Fibroblast of the aortic adventitia (primary cell): ENCODE data around the gene MMP24. TPM values are rescaled to one million over a fixed set of nuclear protein-coding genes. Genes with fewer than 3 reads are reported as not detected.
"Not testable (repeated sequence)": the region's sequence is repeated elsewhere in the genome, so short reads cannot be mapped to it uniquely, and the experiment has no call there.

Experiments used
- DNase-seq: peaks from one replicate; pipeline ENCODE4 v3.0.0-alpha.2; 2010; ENCODE audit warnings: low read depth
- H3K4me3 ChIP-seq: 2 replicates; pipeline ENCODE4 v1.5.1; 2011; ENCODE audit warnings: low read depth, mild to moderate bottlenecking, control low read depth, low read length, moderate library complexity
- total RNA-seq: library from RNA; depleted of rRNA; stranded (reverse); fragments of >200 nt; gene quantifications from 2 replicates; pipeline ENCODE4 v1.2.3, GENCODE V29; 2012; ENCODE audit warnings: low replicate concordance
- TF ChIP-seq, protein P1 (sequence below): IDR thresholded peaks from 2 replicates; pipeline ENCODE4 v1.5.1; 2011; ENCODE audit warnings: mild to moderate bottlenecking, low read length, control low read depth, inconsistent platforms; ENCODE audit not compliant: insufficient read depth

The MMP24 gene
- total RNA-seq, 1 donor, result 0.81 TPM

DNA sequence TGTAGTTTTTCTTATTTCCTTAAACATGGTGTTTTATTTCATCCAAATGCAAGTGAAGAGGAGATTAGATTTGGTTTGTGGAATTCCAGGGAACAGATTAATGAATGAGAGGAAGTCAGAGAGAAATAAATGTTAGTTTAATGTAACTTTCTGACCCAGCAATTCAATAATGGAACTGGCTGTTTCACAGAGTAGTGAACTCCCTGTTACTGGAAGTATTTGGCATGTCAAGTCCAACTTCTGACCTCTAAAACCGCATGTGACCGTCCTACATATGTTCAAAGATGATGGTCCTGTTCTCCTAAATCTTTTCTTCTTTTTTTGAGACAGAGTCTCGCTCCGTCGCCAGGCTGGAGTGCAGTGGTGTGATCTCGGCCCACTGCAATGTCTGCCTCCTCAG, 35.9 kb upstream of the MMP24 start:
- no peak for DNase-seq
- no peak overlapping the region for H3K4me3 ChIP-seq
- TF ChIP-seq, protein P1, sequence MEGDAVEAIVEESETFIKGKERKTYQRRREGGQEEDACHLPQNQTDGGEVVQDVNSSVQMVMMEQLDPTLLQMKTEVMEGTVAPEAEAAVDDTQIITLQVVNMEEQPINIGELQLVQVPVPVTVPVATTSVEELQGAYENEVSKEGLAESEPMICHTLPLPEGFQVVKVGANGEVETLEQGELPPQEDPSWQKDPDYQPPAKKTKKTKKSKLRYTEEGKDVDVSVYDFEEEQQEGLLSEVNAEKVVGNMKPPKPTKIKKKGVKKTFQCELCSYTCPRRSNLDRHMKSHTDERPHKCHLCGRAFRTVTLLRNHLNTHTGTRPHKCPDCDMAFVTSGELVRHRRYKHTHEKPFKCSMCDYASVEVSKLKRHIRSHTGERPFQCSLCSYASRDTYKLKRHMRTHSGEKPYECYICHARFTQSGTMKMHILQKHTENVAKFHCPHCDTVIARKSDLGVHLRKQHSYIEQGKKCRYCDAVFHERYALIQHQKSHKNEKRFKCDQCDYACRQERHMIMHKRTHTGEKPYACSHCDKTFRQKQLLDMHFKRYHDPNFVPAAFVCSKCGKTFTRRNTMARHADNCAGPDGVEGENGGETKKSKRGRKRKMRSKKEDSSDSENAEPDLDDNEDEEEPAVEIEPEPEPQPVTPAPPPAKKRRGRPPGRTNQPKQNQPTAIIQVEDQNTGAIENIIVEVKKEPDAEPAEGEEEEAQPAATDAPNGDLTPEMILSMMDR, result no peak

DNA sequence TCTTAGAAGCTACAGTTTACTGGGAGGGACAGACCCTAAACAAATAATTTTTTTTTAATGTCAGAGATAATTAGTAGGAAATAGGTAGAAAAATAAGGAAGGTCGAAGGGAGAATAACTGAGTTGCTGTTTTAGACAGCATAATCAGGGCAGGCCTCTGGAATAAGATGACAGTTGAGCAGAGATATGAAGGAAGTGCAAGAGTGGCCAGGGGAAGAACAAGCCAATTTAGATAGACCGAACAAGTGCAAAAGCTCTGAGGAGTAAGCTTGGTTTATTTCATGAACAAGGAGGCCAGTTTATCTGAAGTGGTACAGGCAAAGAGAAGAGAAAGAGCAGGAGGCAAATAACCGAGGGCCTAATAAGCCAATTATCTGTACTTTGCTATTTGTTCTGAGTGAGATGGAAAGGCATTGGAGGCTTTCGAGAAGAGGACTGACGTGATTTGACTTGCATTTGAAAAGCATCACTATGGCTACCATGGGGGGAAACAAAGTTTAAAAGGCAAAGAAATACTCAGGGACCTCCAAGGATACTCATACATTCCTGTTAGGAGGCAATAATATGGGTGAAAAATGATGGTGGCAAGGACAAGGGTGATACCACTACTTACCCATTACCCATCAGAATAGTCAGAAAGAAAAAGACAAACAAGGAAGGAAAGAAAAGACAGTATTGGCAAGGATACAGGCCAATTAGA, 34.9 kb upstream of the MMP24 start:
- TF ChIP-seq, protein P1, result no peak
- H3K4me3 ChIP-seq, result no peak overlapping the region
- DNase-seq, result no peak

DNA sequence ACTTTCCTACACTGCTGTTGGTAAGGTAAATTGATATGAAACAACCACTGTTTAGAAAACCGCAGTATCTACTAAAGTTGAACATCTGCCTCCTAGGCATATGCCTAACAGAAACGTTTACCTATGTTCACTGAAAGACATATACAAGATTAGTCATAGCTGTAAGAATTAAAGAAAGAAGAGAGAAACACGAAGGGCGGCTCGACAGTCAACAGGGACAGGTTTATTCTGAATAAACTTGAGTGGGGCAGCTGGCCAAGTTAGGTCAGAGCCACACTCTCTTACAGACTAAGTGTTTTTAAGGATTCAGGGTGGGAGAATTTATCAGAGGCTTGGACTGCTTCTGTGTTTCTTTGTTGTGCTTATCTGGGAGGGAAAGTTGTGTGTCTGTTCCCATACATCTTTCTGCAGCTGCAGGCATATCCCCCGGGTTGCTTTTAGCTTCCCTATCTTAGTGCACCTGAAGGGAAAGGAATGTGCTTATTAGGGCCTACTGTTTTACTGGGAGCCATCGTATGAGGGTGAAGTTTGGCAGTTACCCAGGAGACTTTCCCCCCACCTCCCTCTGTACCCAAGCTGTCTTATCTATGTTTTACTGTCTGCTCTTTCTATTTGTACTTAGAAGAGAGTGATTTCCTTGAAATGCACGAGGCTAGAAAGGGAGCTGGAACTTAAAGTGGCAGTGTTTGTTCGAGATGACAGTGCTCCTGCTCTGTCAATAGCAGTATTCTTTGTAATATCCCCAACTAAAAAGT, 34.2 kb upstream of the MMP24 start:
- DNase-seq, result no peak
- TF ChIP-seq, protein P1, result no peak
- H3K4me3 ChIP-seq, result no peak overlapping the region

DNA sequence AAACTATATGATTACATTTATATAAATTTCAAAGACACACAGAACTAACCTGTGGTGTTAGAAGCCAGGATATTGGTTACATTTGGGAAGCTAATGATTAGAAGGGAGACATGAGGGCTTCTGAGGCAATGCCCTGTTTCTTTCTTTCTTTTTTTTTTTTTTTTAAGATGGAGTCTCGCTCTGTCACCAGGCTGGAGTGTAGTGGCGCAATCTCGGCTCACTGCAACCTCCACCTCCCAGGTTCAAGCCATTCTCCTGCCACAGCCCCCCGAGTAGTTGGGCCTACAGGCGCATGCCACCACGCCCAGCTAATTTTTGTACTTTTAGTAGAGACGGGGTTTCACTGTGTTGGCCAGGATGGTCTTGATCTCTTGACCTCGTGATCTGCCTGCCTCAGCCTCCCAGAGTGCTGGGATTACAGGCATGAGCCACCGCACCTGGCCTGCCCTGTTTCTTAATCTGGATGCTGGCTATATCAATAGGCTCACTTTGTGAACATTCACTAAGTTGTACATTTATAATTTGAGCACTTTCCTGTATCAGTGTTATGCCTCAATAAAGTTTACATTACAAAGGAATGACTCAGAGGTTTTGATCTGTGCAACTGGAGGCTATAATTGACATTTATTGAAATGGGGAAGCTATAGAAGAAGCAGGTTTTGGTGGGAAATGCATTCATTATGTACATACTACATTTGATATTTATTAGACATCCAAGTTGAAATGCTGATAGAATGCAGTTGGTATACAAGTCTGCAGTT, 33.3 kb upstream of the MMP24 start:
- DNase-seq, H3K4me3 ChIP-seq: not testable (repeated sequence)

DNA sequence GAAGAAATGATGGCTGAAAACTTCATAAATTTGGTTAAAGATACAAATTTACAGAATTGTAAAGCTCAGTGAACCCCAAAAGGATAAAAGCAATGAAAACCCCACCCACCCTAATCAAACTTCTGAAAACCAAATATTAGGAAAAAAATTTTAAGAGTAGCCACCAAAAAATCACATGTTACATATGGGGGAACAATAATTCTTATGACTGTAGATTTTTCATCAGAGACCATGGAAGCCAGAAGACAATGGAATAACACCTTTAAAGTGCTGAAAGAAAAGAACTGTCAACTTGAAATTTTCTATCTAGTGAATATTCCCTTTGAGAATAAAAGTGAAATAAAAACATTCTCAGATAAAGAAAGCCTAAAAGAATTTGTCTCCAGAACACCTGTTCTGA, 30.2 kb upstream of the MMP24 start:
- DNase-seq, result no peak
- TF ChIP-seq, protein P1, result no peak

DNA sequence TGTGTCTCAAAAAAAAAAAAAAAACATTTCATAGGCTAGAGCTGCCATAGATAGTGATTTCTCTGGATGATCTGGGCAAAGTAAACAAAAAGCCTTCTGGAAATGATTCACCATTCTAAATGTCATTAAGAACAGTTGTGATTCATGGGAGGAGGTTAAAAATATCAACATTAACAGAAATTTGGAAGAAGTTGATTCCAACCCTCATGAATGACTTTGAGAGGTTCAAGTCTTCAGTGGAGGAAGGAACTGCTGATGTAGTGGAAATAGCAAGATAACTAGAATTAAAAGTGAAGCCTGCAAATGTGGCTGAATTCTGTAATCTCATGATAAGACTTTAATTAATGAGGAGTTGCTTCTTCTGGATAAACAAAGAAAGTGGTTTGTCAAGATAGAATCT, 26.8 kb upstream of the MMP24 start:
- H3K4me3 ChIP-seq, result no peak overlapping the region
- DNase-seq, result peak; percentile 22
- TF ChIP-seq, protein P1, result no peak

More for the DNA sequence above, 30.2 kb upstream of the MMP24 start:
- H3K4me3 ChIP-seq, result no peak overlapping the region

DNA sequence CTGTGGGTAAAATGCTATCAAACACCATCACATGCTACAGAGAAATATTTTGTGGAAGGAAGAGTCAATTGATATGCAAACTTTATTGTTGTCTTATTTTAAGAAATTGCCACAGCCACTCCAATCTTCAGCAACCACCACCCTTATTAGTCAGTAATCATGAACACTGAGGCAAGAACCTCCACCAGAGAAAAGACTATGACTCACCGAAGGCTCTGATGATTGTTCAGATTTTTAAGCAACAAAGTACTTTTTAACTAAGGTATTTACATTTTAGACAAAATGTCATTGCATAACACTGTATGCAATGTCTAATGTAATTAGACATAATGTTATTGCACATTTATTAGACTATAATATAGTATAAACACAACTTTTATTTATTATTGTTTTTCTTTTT, 26.2 kb upstream of the MMP24 start:
- TF ChIP-seq, protein P1, result no peak
- no peak overlapping the region for H3K4me3 ChIP-seq
- peak; percentile 71 for DNase-seq

DNA sequence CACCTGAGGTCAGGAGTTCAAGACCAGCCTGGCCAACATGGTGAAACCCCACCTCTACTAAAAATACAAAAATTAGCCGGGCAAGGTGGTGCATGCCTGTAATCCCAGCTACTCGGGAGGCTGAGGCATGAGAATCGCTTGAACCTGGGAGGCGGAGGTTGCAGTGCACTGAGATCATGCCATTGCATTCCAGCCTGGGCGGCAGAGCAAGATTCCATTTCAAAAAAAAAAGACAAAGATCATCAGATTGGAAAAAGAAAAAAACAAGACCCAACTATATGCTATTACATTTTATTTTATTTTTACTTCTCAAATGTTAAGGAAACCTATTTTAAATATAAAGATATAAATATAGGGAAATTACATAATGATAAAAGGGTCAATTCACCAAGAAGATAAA, 25.0 kb upstream of the MMP24 start:
- H3K4me3 ChIP-seq, DNase-seq: not testable (repeated sequence)
